Peyer's patch (tissue), 4 donors: ENCODE results near the gene SNAP25.

Experiments
- POLR2A ChIP-seq, 2 donors: fragments of 450-650 bp; IDR thresholded peaks; one replicate each; pipeline ENCODE4 v1.5.1; 2017; ENCODE audit warnings: antibody characterized with exemption in 2 of 2, mild to moderate bottlenecking in 2 of 2, moderate library complexity in 2 of 2
- TF ChIP-seq, protein P1 (sequence below), 6 experiments: fragments of 450-650 bp in 4 of 6; fragments of 200-600 bp in 2 of 6; sonication (generic) in 1 of 6; IDR thresholded peaks; one replicate each; pipeline ENCODE4 v1.5.1; 2017 to 2019; ENCODE audit warnings: antibody characterized with exemption in 6 of 6, mild to moderate bottlenecking in 3 of 6, moderate library complexity in 1 of 6

DNA sequence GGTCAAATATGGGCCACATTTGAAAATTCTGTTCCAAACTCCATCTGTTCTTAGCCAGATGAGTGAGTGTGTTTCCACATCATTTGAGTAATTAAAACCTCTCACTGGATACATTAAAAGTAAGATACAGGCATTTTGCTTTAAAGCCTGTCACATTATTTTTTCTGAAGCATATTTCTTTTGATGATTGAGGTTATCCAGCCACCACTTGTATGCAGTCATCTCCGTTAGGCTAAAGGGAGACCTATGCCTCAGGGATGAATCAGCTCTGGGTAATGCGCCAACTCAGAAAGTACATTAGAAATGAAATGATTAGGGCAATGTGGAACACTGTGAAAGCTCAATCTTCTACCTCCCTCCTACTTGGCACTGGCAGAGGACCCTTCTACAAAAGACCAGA lies 90.7 kb downstream of the SNAP25 start:
- TF ChIP-seq, protein P1, sequence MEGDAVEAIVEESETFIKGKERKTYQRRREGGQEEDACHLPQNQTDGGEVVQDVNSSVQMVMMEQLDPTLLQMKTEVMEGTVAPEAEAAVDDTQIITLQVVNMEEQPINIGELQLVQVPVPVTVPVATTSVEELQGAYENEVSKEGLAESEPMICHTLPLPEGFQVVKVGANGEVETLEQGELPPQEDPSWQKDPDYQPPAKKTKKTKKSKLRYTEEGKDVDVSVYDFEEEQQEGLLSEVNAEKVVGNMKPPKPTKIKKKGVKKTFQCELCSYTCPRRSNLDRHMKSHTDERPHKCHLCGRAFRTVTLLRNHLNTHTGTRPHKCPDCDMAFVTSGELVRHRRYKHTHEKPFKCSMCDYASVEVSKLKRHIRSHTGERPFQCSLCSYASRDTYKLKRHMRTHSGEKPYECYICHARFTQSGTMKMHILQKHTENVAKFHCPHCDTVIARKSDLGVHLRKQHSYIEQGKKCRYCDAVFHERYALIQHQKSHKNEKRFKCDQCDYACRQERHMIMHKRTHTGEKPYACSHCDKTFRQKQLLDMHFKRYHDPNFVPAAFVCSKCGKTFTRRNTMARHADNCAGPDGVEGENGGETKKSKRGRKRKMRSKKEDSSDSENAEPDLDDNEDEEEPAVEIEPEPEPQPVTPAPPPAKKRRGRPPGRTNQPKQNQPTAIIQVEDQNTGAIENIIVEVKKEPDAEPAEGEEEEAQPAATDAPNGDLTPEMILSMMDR (IDR thresholded peaks at IDR 0.05): no peak
- no peak for TF ChIP-seq POLR2A (IDR thresholded peaks at IDR 0.05)
